Activated CD8-positive, alpha-beta T cell treated with anti-CD3 and anti-CD28 coated beads for 36 hours (primary cell): ENCODE data around the gene CSNK1D. TPM values are rescaled to one million over a fixed set of nuclear protein-coding genes. Genes with fewer than 3 reads are reported as not detected.
A peak's percentile ranks its signal among the peaks of the same experiment; 100 is the strongest.

Source experiments
- ATAC-seq: fragments of 200-7000 bp; cut with Tn5 transposase; one replicate; pipeline ENCODE4 v1.10.0; 2021; ENCODE audit warnings: mild to moderate bottlenecking, moderate library complexity
- CTCF ChIA-PET: fragments of 350-600 bp; sonication (Branson Sonifier 250); formaldehyde crosslinking; loops from one replicate; lab custom pipeline; 2021; ENCODE audit warnings: antibody characterized with exemption; lab: Charles Lee
- POLR2A ChIA-PET: fragments of 350-600 bp; sonication (Branson Sonifier 250); formaldehyde crosslinking; loops from one replicate; lab custom pipeline; 2021; ENCODE audit warnings: antibody characterized with exemption; lab: Charles Lee
- DNase-seq: peaks from one replicate; pipeline ENCODE4 v3.0.0-alpha.2; 2020
- H3K27ac Mint-ChIP-seq: one replicate; pipeline ENCODE4 v1.8.0; 2021; ENCODE audit warnings: mild to moderate bottlenecking, mixed read lengths
- H3K27me3 Mint-ChIP-seq: one replicate; pipeline ENCODE4 v1.8.0; 2021; ENCODE audit warnings: mixed read lengths
- H3K36me3 Mint-ChIP-seq: one replicate; pipeline ENCODE4 v1.8.0; 2021; ENCODE audit warnings: low read depth, mixed read lengths
- H3K4me1 Mint-ChIP-seq: one replicate; pipeline ENCODE4 v1.8.0; 2021; ENCODE audit warnings: low read depth, mixed read lengths
- H3K4me3 Mint-ChIP-seq: one replicate; pipeline ENCODE4 v1.8.0; 2021; ENCODE audit warnings: mild to moderate bottlenecking, moderate library complexity, mixed read lengths
- H3K9me3 Mint-ChIP-seq: one replicate; pipeline ENCODE4 v1.8.0; 2021; ENCODE audit warnings: mixed read lengths
- CTCF ChIP-seq: fragments of 200-600 bp; IDR thresholded peaks from one replicate; pipeline ENCODE4 v1.8.0; 2022; ENCODE audit warnings: antibody characterized with exemption, mild to moderate bottlenecking
- intact Hi-C: fragments of 100-400 bp; cut with micrococcal nuclease; formaldehyde crosslinking; loops from one replicate; pipeline ENCODE4 v1.10.0; 2022
- total RNA-seq, 2 experiments: library from RNA; stranded (reverse); gene quantifications; one replicate each; pipeline ENCODE4 v1.2.3, GENCODE V29; 2021

CSNK1D gene
- total RNA-seq, 2 experiments from 2014 or later: 90.6 to 97.0 TPM

- peak overlapping the region; percentile 30 for H3K27ac Mint-ChIP-seq
- H3K27me3 Mint-ChIP-seq: no peaks in the 10 kb centered on the region
- DNase-seq (no peak), ATAC-seq (no peak)
- H3K4me3 Mint-ChIP-seq: no peak overlapping the region
- H3K4me1 Mint-ChIP-seq: peaks cover 70% of the 10 kb centered on the region
- intact Hi-C loops: no loop called here
- ChIA-PET CTCF (interaction anchor here (1.2 to 1.6 kb wide), 7 partner anchors 12 to 284 kb away, joined by 3 to 6 read pairs (median 5); no protein-coding TSS in a partner anchor), POLR2A (interaction anchor here (0.9 to 2.6 kb wide), 3 partner anchors 11 to 284 kb away, joined by 3 to 13 read pairs (median 3); partner anchors contain the start of genes CCDC57 and SIRT7)
- peaks cover 28% of the 10 kb centered on the region for H3K36me3 Mint-ChIP-seq
- H3K9me3 Mint-ChIP-seq: no peaks in the 10 kb centered on the region
- no peak for TF ChIP-seq CTCF
Observed at GRCh38 chr17:82201498-82201910, 72.0 kb downstream of the CSNK1D start.

- peaks cover 64% of the 10 kb centered on the region for H3K4me1 Mint-ChIP-seq
- no peak for TF ChIP-seq CTCF
- H3K4me3 Mint-ChIP-seq: peak overlapping the region; percentile 55
- ATAC-seq (peak; percentile 90), DNase-seq (peak; percentile 92)
- H3K27ac Mint-ChIP-seq: peak overlapping the region; percentile 87
- H3K27me3 Mint-ChIP-seq: no peaks in the 10 kb centered on the region
- ChIA-PET POLR2A (interaction anchor here (0.8 to 1.4 kb wide), 5 partner anchors 34 to 284 kb away, joined by 3 read pairs; partner anchors contain the start of genes DCXR and SIRT7), CTCF (interaction anchor here (1.2 to 1.6 kb wide), 8 partner anchors 13 to 284 kb away, joined by 3 to 6 read pairs (median 4); no protein-coding TSS in a partner anchor)
- no peaks in the 10 kb centered on the region for H3K9me3 Mint-ChIP-seq
- intact Hi-C loops: no loop called here
- H3K36me3 Mint-ChIP-seq: peaks cover 29% of the 10 kb centered on the region
Observed at GRCh38 chr17:82200743-82201497, 72.6 kb downstream of the CSNK1D start.

DNA sequence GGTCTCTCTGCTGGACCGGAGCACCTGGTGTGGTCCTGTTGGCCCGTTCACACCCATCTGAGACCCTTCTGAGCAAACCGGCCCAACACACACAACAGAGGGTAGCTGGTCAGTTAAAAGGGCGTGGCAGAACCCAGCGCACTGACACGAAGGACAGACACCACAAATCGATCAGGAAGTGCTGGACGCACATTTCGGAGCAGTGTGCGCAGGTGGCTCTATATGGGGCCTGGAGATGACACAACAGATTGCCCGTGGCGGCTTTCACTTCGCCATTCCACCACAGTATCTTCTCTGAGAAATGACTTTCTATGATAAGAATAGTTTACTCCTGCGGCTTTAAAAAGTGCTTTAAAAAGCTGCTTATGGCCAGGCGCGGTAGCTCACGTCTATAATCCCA, 73.4 kb downstream of the CSNK1D start:
- peaks cover 56% of the 10 kb centered on the region for H3K4me1 Mint-ChIP-seq

DNA sequence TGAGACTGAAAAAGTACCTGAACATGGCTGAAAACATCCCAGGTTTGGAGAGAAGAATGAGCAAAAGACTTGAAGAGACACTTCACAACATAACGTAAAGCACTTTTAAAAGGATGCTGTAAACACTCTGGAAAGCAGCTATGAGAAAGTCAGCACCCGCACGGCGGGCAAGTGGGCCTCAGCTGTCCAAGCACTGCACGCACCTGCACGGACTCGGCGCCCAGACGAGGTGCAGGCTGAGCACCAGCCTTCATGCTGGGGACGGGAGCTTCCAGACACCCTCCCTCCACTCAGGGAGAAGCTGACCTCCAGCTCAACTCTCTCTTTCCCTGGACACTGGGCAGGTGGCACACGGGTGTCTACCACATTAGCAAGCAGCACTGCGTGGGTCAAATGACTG, 74.0 kb downstream of the CSNK1D start:
- DNase-seq (no peak), ATAC-seq (no peak)
- intact Hi-C loops: no loop called here
- CTCF ChIA-PET: interaction anchor here (2.1 kb wide), 1 partner anchor 39 kb away, joined by 7 read pairs; no protein-coding TSS in a partner anchor
- Mint-ChIP-seq H3K27ac (peak overlapping the region; percentile 87), H3K27me3 (no peaks in the 10 kb centered on the region), H3K4me1 (peaks cover 51% of the 10 kb centered on the region), H3K9me3 (no peaks in the 10 kb centered on the region), H3K36me3 (peaks cover 38% of the 10 kb centered on the region), H3K4me3 (no peak overlapping the region)
- no peak for TF ChIP-seq CTCF
- POLR2A ChIA-PET: interaction anchor here (0.7 to 1.4 kb wide), 2 partner anchors 93 to 186 kb away, joined by 3 read pairs; no protein-coding TSS in a partner anchor

More for the DNA sequence above, 73.4 kb downstream of the CSNK1D start:
- Mint-ChIP-seq H3K9me3 (no peaks in the 10 kb centered on the region), H3K4me3 (peak overlapping the region; percentile 55), H3K36me3 (peaks cover 33% of the 10 kb centered on the region), H3K27me3 (no peaks in the 10 kb centered on the region), H3K27ac (peak overlapping the region; percentile 87)
- TF ChIP-seq CTCF: no peak
- ChIA-PET POLR2A (interaction anchor here (0.8 to 1.4 kb wide), 3 partner anchors 35 to 162 kb away, joined by 3 read pairs; partner anchors contain the start of gene DCXR), CTCF (interaction anchor here (1.4 to 2.1 kb wide), 6 partner anchors 14 to 179 kb away, joined by 3 to 7 read pairs (median 6); no protein-coding TSS in a partner anchor)
- intact Hi-C loops: no loop called here
- DNase-seq (no peak), ATAC-seq (no peak)
